WTC11 (cell line): Measurements from ENCODE around the gene BRSK1. TPM values are rescaled to one million over a fixed set of nuclear protein-coding genes. Genes with fewer than 3 reads are reported as not detected.

Experiments used
- ATAC-seq: fragments of 200-7000 bp; cut with Tn5 transposase; 2 replicates; pipeline ENCODE4 v1.10.0; 2021; ENCODE audit warnings: mild to moderate bottlenecking, moderate library complexity
- CTCF ChIA-PET: fragments of 300-600 bp; sonication (Branson Sonifier 250); formaldehyde crosslinking; loops from one replicate; lab custom pipeline; 2021; ENCODE audit warnings: antibody characterized with exemption; lab: Charles Lee
- POLR2A ChIA-PET: fragments of 350-600 bp; sonication (Branson Sonifier 250); formaldehyde crosslinking; loops from one replicate; lab custom pipeline; 2021; ENCODE audit warnings: antibody characterized with exemption; lab: Charles Lee
- DNase-seq: peaks from one replicate; pipeline ENCODE4 v3.0.0; 2021; ENCODE audit warnings: low spot score
- H3K27ac Mint-ChIP-seq: 2 replicates; pipeline ENCODE4 v1.8.0; 2021; ENCODE audit warnings: mixed read lengths
- H3K27me3 Mint-ChIP-seq: 2 replicates; pipeline ENCODE4 v1.8.0; 2021; ENCODE audit warnings: low read depth, mild to moderate bottlenecking, moderate library complexity, mixed read lengths
- H3K36me3 Mint-ChIP-seq: 2 replicates; pipeline ENCODE4 v1.8.0; 2021; ENCODE audit warnings: mixed read lengths
- H3K4me1 Mint-ChIP-seq: 2 replicates; pipeline ENCODE4 v1.8.0; 2022; ENCODE audit warnings: mixed read lengths
- H3K4me3 Mint-ChIP-seq: 2 replicates; pipeline ENCODE4 v1.8.0; 2021; ENCODE audit warnings: mild to moderate bottlenecking, moderate library complexity, mixed read lengths
- H3K9me3 Mint-ChIP-seq: 2 replicates; pipeline ENCODE4 v1.8.0; 2021; ENCODE audit warnings: mixed read lengths
- ATF1 ChIP-seq: sonication (generic); formaldehyde crosslinking; IDR thresholded peaks from 2 replicates; pipeline ENCODE4 v1.8.1; 2023; ENCODE audit warnings: mild to moderate bottlenecking, moderate library complexity, missing genetic modification reagents
- E2F4 ChIP-seq: sonication (generic); formaldehyde crosslinking; IDR thresholded peaks from 2 replicates; pipeline ENCODE4 v1.8.1; 2022; ENCODE audit warnings: low read depth, mild to moderate bottlenecking, moderate library complexity, missing genetic modification reagents, borderline replicate concordance
- EMX1 ChIP-seq: fragments of 250-450 bp; sonication (Bioruptor Pico); IDR thresholded peaks from 2 replicates; pipeline ENCODE4 v1.8.0; 2021; ENCODE audit warnings: mild to moderate bottlenecking
- GRHL2 ChIP-seq: fragments of 250-450 bp; sonication (Bioruptor Pico); IDR thresholded peaks from 2 replicates; pipeline ENCODE4 v1.8.0; 2022; ENCODE audit warnings: mild to moderate bottlenecking, moderate library complexity; ENCODE audit not compliant: insufficient replicate concordance, severe bottlenecking
- HMGA2 ChIP-seq: fragments of 250-450 bp; sonication (Bioruptor Pico); IDR thresholded peaks from 2 replicates; pipeline ENCODE4 v1.4.0; 2021; ENCODE audit warnings: mild to moderate bottlenecking, moderate library complexity
- JUN ChIP-seq: sonication (generic); formaldehyde crosslinking; IDR thresholded peaks from 2 replicates; pipeline ENCODE4 v1.8.0; 2023; ENCODE audit warnings: mild to moderate bottlenecking, missing genetic modification reagents
- NFE2L1 ChIP-seq: sonication (generic); formaldehyde crosslinking; IDR thresholded peaks from 2 replicates; pipeline ENCODE4 v1.8.1; 2023; ENCODE audit warnings: missing genetic modification reagents
- NR1H2 ChIP-seq: sonication (generic); formaldehyde crosslinking; IDR thresholded peaks from 2 replicates; pipeline ENCODE4 v1.9.0; 2021; ENCODE audit warnings: mild to moderate bottlenecking, moderate library complexity, missing genetic modification reagents
- NR2C2 ChIP-seq: sonication (generic); formaldehyde crosslinking; IDR thresholded peaks from 2 replicates; pipeline ENCODE4 v1.8.0; 2022; ENCODE audit warnings: mild to moderate bottlenecking, missing genetic modification reagents
- PREB ChIP-seq: sonication (generic); formaldehyde crosslinking; IDR thresholded peaks from 2 replicates; pipeline ENCODE4 v1.8.1; 2022; ENCODE audit warnings: mild to moderate bottlenecking, missing genetic modification reagents, moderate library complexity, borderline replicate concordance
- SMAD4 ChIP-seq: sonication (generic); formaldehyde crosslinking; IDR thresholded peaks from 2 replicates; pipeline ENCODE4 v1.8.0; 2022; ENCODE audit warnings: mild to moderate bottlenecking, missing genetic modification reagents
- TCF7 ChIP-seq: sonication (generic); formaldehyde crosslinking; IDR thresholded peaks from 2 replicates; pipeline ENCODE4 v1.8.0; 2022; ENCODE audit warnings: mild to moderate bottlenecking, low read depth, missing genetic modification reagents, moderate library complexity
- ZBTB21 ChIP-seq: sonication (generic); formaldehyde crosslinking; IDR thresholded peaks from 2 replicates; pipeline ENCODE4 v1.8.1; 2023; ENCODE audit warnings: mild to moderate bottlenecking, missing genetic modification reagents, borderline replicate concordance
- ZNF219 ChIP-seq: sonication (generic); formaldehyde crosslinking; IDR thresholded peaks from 2 replicates; pipeline ENCODE4 v1.8.0; 2023; ENCODE audit warnings: missing genetic modification reagents, mild to moderate bottlenecking, borderline replicate concordance
- ZNF423 ChIP-seq: fragments of 250-450 bp; sonication (Bioruptor Pico); IDR thresholded peaks from 2 replicates; pipeline ENCODE4 v2.1.2; 2022; ENCODE audit warnings: mild to moderate bottlenecking, moderate library complexity
- total RNA-seq: library from RNA; stranded (reverse); gene quantifications from 3 replicates; pipeline ENCODE4 v1.2.3, GENCODE V29; 2021
- TF ChIP-seq, protein P1 (sequence below): sonication (generic); formaldehyde crosslinking; IDR thresholded peaks from 2 replicates; pipeline ENCODE4 v1.8.0; 2023; ENCODE audit warnings: missing genetic modification reagents
- TF ChIP-seq, protein P2 (sequence below): fragments of 200-600 bp; IDR thresholded peaks from 2 replicates; pipeline ENCODE4 v1.8.0; 2022; ENCODE audit warnings: antibody characterized with exemption
- TF ChIP-seq, protein P3 (sequence below): fragments of 250-450 bp; sonication (Bioruptor Pico); conservative IDR thresholded peaks from 2 replicates; pipeline ENCODE4 v1.9.0; 2021; ENCODE audit warnings: mild to moderate bottlenecking
- TF ChIP-seq, protein P4 (sequence below): sonication (generic); formaldehyde crosslinking; conservative IDR thresholded peaks from 2 replicates; pipeline ENCODE4 v1.8.1; 2023; ENCODE audit warnings: mild to moderate bottlenecking, low read depth, missing genetic modification reagents, moderate library complexity
- TF ChIP-seq, protein P5 (sequence below): sonication (generic); formaldehyde crosslinking; IDR thresholded peaks from 2 replicates; pipeline ENCODE4 v1.8.1; 2023; ENCODE audit warnings: mild to moderate bottlenecking, missing genetic modification reagents
- TF ChIP-seq, protein P6 (sequence below): sonication (generic); formaldehyde crosslinking; IDR thresholded peaks from 2 replicates; pipeline ENCODE4 v1.8.0; 2022; ENCODE audit warnings: mild to moderate bottlenecking, missing genetic modification reagents

BRSK1 gene
- total RNA-seq, 1 experiment from 2014 or later: 52.4 TPM

- peak; percentile 95 for TF ChIP-seq ZNF423
- no peak for TF ChIP-seq HMGA2 (CRISPR knock-in tag)
- no peak for TF ChIP-seq GRHL2
- TF ChIP-seq ZBTB21 (CRISPR knock-in tag): 0 out of 2 replicates have a peak, but pooled peaks have one; percentile 52
- POLR2A ChIA-PET: interaction anchor here (0.6 to 1.8 kb wide), 7 partner anchors 8 to 67 kb away, joined by 3 to 6 read pairs (median 5); partner anchors contain the start of genes TMEM238 and UBE2S
- CTCF ChIA-PET: interaction anchor here (0.5 to 2.2 kb wide), 10 partner anchors 16 to 811 kb away, joined by 3 to 10 read pairs (median 5); partner anchors contain the start of genes IL11 and TMEM238
- peak; percentile 47 for DNase-seq
- H3K9me3 Mint-ChIP-seq: no peaks in the 10 kb centered on the region
- peak overlapping the region; percentile 83 for H3K4me3 Mint-ChIP-seq
- H3K4me1 Mint-ChIP-seq: peaks cover 23% of the 10 kb centered on the region
- H3K27ac Mint-ChIP-seq: 0 out of 2 replicates have a peak overlapping the region, but pooled peaks have one; percentile 85
- H3K27me3 Mint-ChIP-seq: peaks cover 18% of the 10 kb centered on the region
- no peak for ATAC-seq
- peaks cover 28% of the 10 kb centered on the region for H3K36me3 Mint-ChIP-seq
Observed at GRCh38 chr19:55340784-55341147, 57.0 kb downstream of the BRSK1 start.

- Mint-ChIP-seq H3K4me1 (peaks cover 23% of the 10 kb centered on the region), H3K27ac (peak overlapping the region; percentile 90), H3K27me3 (peaks cover 17% of the 10 kb centered on the region), H3K36me3 (peaks cover 28% of the 10 kb centered on the region), H3K9me3 (no peaks in the 10 kb centered on the region), H3K4me3 (peak overlapping the region; percentile 83)
- POLR2A ChIA-PET: interaction anchor here (1.0 to 1.8 kb wide), 6 partner anchors 8 to 58 kb away, joined by 3 to 6 read pairs (median 4); partner anchors contain the start of gene TMEM238
- no peak for TF ChIP-seq ATF1 (CRISPR knock-in tag)
- TF ChIP-seq, protein P1, sequence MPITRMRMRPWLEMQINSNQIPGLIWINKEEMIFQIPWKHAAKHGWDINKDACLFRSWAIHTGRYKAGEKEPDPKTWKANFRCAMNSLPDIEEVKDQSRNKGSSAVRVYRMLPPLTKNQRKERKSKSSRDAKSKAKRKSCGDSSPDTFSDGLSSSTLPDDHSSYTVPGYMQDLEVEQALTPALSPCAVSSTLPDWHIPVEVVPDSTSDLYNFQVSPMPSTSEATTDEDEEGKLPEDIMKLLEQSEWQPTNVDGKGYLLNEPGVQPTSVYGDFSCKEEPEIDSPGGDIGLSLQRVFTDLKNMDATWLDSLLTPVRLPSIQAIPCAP (CRISPR knock-in tag): no peak
- TF ChIP-seq SMAD4: no peak
- no peak for TF ChIP-seq NR1H2 (CRISPR knock-in tag)
- TF ChIP-seq, protein P2, sequence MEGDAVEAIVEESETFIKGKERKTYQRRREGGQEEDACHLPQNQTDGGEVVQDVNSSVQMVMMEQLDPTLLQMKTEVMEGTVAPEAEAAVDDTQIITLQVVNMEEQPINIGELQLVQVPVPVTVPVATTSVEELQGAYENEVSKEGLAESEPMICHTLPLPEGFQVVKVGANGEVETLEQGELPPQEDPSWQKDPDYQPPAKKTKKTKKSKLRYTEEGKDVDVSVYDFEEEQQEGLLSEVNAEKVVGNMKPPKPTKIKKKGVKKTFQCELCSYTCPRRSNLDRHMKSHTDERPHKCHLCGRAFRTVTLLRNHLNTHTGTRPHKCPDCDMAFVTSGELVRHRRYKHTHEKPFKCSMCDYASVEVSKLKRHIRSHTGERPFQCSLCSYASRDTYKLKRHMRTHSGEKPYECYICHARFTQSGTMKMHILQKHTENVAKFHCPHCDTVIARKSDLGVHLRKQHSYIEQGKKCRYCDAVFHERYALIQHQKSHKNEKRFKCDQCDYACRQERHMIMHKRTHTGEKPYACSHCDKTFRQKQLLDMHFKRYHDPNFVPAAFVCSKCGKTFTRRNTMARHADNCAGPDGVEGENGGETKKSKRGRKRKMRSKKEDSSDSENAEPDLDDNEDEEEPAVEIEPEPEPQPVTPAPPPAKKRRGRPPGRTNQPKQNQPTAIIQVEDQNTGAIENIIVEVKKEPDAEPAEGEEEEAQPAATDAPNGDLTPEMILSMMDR: no peak
- no peak for TF ChIP-seq E2F4
- TF ChIP-seq, protein P3, sequence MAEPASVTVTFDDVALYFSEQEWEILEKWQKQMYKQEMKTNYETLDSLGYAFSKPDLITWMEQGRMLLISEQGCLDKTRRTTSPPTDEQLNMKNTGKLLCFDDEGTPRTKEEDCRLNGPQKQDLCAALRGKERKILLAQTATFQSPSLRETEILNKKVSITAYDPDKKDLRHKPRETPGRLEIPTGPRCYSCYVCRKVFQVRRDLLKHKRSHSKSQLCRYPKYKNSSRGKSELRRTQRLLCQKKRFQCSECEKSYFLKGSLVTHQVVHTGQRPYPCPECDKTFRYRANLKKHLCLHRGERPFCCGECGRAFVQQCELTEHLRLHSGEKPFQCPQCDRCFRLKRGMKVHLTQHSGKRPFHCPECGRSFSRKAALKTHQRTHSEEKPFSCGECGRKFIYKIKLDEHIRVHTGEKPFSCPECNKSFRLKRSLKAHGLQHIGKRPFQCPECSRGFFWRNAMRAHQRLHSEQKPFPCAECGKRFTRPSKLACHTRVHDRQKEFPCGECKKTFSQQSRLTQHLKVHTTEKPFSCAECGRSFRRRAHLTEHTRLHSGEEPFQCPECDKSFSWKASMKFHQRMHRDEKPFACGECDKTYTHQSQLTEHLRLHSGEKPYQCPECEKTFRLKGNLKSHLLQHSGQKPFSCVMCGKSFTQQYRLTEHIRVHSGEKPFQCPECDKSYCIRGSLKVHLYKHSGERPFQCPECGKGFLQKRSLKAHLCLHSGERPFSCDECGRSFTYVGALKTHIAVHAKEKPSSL: no peak
- TF ChIP-seq NFE2L1 (CRISPR knock-in tag): no peak
- TF ChIP-seq TCF7: no peak
- TF ChIP-seq, protein P4, sequence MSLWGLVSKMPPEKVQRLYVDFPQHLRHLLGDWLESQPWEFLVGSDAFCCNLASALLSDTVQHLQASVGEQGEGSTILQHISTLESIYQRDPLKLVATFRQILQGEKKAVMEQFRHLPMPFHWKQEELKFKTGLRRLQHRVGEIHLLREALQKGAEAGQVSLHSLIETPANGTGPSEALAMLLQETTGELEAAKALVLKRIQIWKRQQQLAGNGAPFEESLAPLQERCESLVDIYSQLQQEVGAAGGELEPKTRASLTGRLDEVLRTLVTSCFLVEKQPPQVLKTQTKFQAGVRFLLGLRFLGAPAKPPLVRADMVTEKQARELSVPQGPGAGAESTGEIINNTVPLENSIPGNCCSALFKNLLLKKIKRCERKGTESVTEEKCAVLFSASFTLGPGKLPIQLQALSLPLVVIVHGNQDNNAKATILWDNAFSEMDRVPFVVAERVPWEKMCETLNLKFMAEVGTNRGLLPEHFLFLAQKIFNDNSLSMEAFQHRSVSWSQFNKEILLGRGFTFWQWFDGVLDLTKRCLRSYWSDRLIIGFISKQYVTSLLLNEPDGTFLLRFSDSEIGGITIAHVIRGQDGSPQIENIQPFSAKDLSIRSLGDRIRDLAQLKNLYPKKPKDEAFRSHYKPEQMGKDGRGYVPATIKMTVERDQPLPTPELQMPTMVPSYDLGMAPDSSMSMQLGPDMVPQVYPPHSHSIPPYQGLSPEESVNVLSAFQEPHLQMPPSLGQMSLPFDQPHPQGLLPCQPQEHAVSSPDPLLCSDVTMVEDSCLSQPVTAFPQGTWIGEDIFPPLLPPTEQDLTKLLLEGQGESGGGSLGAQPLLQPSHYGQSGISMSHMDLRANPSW (CRISPR knock-in tag): no peak
- no peak for TF ChIP-seq NR2C2 (CRISPR knock-in tag)
- TF ChIP-seq, protein P5, sequence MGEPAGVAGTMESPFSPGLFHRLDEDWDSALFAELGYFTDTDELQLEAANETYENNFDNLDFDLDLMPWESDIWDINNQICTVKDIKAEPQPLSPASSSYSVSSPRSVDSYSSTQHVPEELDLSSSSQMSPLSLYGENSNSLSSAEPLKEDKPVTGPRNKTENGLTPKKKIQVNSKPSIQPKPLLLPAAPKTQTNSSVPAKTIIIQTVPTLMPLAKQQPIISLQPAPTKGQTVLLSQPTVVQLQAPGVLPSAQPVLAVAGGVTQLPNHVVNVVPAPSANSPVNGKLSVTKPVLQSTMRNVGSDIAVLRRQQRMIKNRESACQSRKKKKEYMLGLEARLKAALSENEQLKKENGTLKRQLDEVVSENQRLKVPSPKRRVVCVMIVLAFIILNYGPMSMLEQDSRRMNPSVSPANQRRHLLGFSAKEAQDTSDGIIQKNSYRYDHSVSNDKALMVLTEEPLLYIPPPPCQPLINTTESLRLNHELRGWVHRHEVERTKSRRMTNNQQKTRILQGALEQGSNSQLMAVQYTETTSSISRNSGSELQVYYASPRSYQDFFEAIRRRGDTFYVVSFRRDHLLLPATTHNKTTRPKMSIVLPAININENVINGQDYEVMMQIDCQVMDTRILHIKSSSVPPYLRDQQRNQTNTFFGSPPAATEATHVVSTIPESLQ: no peak
- TF ChIP-seq JUN (CRISPR knock-in tag): no peak
- TF ChIP-seq PREB (CRISPR knock-in tag): no peak
- TF ChIP-seq, protein P6, sequence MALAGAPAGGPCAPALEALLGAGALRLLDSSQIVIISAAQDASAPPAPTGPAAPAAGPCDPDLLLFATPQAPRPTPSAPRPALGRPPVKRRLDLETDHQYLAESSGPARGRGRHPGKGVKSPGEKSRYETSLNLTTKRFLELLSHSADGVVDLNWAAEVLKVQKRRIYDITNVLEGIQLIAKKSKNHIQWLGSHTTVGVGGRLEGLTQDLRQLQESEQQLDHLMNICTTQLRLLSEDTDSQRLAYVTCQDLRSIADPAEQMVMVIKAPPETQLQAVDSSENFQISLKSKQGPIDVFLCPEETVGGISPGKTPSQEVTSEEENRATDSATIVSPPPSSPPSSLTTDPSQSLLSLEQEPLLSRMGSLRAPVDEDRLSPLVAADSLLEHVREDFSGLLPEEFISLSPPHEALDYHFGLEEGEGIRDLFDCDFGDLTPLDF (CRISPR knock-in tag): no peak
- no peak for TF ChIP-seq ZNF219 (CRISPR knock-in tag)
- TF ChIP-seq EMX1 (CRISPR knock-in tag): no peak
- CTCF ChIA-PET: interaction anchor here (0.5 to 2.2 kb wide), 12 partner anchors 15 to 811 kb away, joined by 3 to 10 read pairs (median 4); partner anchors contain the start of genes DNAAF3, IL11 and TMEM238
- DNase-seq (peak; percentile 83), ATAC-seq (peak; percentile 3)
Observed at GRCh38 chr19:55341171-55341588, 57.4 kb downstream of the BRSK1 start.
